H1 (cell line): Measurements from ENCODE around the gene TCF21. TPM values are rescaled to one million over a fixed set of nuclear protein-coding genes. Genes with fewer than 3 reads are reported as not detected.

Source experiments
- KDM4A ChIP-seq: IDR thresholded peaks from one replicate; pipeline ENCODE4 v1.7.1; 2012; ENCODE audit warnings: low read depth, mild to moderate bottlenecking, moderate library complexity, low read length, inconsistent platforms; ENCODE audit not compliant: severe bottlenecking
- SRF ChIP-seq: IDR thresholded peaks from 2 replicates; pipeline ENCODE4 v1.6.1; 2011; ENCODE audit warnings: mild to moderate bottlenecking, low read depth, low read length, moderate library complexity
- USF2 ChIP-seq: IDR thresholded peaks from 2 replicates; pipeline ENCODE4 v1.6.1; 2011; ENCODE audit warnings: low read length, improper control_type of control experiment
- polyA plus RNA-seq, 7 experiments: library from polyadenylated mRNA; depleted of rRNA in 3 of 7; stranded (reverse) in 5 of 7; unstranded in 2 of 7; fragments of >200 nt in 5 of 7; fragments of 200-250 nt in 2 of 7; gene quantifications; 1 replicate in 5 of 7; 2 replicates in 1 of 7; 4 replicates in 1 of 7; pipeline versions ENCODE4 v1.2.1 to v1.2.3, GENCODE V29; 2011 to 2013; ENCODE audit warnings: missing spikeins in 2 of 7, mixed read lengths in 2 of 7
- total RNA-seq: library from RNA; stranded (reverse); fragmentation: NEBNext Ultra II Directional; extraction: Animal tissue kit (Norgen Biotek cat#: 25700); gene quantifications from 2 replicates; pipeline ENCODE4 v1.2.1, GENCODE V29; 2021

TCF21 gene
- total and polyA plus RNA-seq, 2 of the 8 experiments (the other 6 are each of a cell fraction or from before 2014, with no cell fraction given), result 0.05 to 0.09 TPM

- TF ChIP-seq USF2 (no peak), KDM4A (no peak), SRF (no peak)
Observed at GRCh38 chr6:133899556-133899955, 10.6 kb downstream of the TCF21 start (continued).
